ENCODE results near the gene RASL12. TPM values are rescaled to one million over a fixed set of nuclear protein-coding genes. Genes with fewer than 3 reads are reported as not detected.

RASL12 gene
- total RNA-seq, 1 donor from 2014 or later = not detected

GRCh38 chr15:65087411-65087810, 19.6 kb upstream of the RASL12 start:
- no peak overlapping the region for H3K27ac Mint-ChIP-seq
- peaks cover 13% of the 10 kb centered on the region for H3K27me3 Mint-ChIP-seq (ENCODE audit: insufficient read depth)
- no peaks in the 10 kb centered on the region for H3K9me3 Mint-ChIP-seq
- H3K4me1 Mint-ChIP-seq (ENCODE audit: low read depth) = peaks cover 6% of the 10 kb centered on the region
- intact Hi-C loops (cut with micrococcal nuclease) = no loop called here
- DNase-seq (ENCODE audit: low spot score) = no peak
- H3K4me3 Mint-ChIP-seq = no peak overlapping the region
- H3K36me3 Mint-ChIP-seq (ENCODE audit: low read depth) = no peaks in the 10 kb centered on the region

- no peak for DNase-seq (ENCODE audit: low spot score)
- peaks cover 12% of the 10 kb centered on the region for H3K4me1 Mint-ChIP-seq (ENCODE audit: low read depth)
- intact Hi-C loops (cut with micrococcal nuclease) = no loop called here
These were observed 18.9 kb upstream of the RASL12 start for GRCh38 chr15:65086680-65087111.

GRCh38 chr15:65085990-65086679, 18.3 kb upstream of the RASL12 start:
- H3K4me3 Mint-ChIP-seq = no peak overlapping the region
- H3K36me3 Mint-ChIP-seq (ENCODE audit: low read depth) = no peaks in the 10 kb centered on the region
- intact Hi-C loops (cut with micrococcal nuclease) = no loop called here
- H3K27ac Mint-ChIP-seq = no peak overlapping the region
- H3K27me3 Mint-ChIP-seq (ENCODE audit: insufficient read depth) = peaks cover 20% of the 10 kb centered on the region
- H3K4me1 Mint-ChIP-seq (ENCODE audit: low read depth) = peaks cover 12% of the 10 kb centered on the region
- no peak for DNase-seq (ENCODE audit: low spot score)
- no peaks in the 10 kb centered on the region for H3K9me3 Mint-ChIP-seq

More at GRCh38 chr15:65086680-65087111, 18.9 kb upstream of the RASL12 start:
- Mint-ChIP-seq H3K9me3 (no peaks in the 10 kb centered on the region), H3K36me3 (ENCODE audit: low read depth) (no peaks in the 10 kb centered on the region), H3K27me3 (ENCODE audit: insufficient read depth) (peaks cover 18% of the 10 kb centered on the region), H3K27ac (no peak overlapping the region), H3K4me3 (no peak overlapping the region)

DNA sequence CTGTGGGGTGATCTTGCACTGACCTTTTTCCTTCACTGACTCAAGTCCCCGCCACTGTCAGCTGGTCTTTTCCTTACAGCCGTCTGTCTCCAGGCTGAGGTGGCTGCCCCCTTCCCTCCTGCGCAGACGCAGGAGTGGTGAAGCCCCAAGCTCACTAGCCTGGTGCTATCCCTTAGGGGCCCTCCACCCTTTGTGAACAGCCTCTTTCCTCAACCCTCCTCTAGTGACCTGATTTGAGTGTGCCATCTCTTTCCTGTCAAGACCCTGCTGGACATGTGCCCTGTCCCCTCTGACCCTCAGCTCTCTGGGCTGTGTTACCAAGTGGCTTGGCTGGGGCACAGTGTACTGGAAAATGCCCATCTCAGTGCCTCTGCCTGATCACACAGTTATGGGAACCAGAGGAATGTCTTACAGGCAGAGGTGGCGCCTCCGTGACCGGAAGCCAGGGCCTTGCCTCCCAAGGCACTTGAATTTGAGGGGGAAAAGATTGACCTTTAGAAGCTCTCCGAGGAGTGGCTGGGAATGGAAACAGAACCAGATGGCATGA, 17.5 kb upstream of the RASL12 start:
- intact Hi-C loops (cut with micrococcal nuclease) = no loop called here
- H3K4me3 Mint-ChIP-seq = no peak overlapping the region
- H3K9me3 Mint-ChIP-seq = no peaks in the 10 kb centered on the region
- peaks cover 27% of the 10 kb centered on the region for H3K27me3 Mint-ChIP-seq (ENCODE audit: insufficient read depth)
- no peak for DNase-seq (ENCODE audit: low spot score)
- H3K27ac Mint-ChIP-seq = no peak overlapping the region
- no peaks in the 10 kb centered on the region for H3K36me3 Mint-ChIP-seq (ENCODE audit: low read depth)
- H3K4me1 Mint-ChIP-seq (ENCODE audit: low read depth) = peaks cover 12% of the 10 kb centered on the region

- H3K4me1 Mint-ChIP-seq (ENCODE audit: low read depth) = peaks cover 12% of the 10 kb centered on the region
- no peak for DNase-seq (ENCODE audit: low spot score)
- H3K4me3 Mint-ChIP-seq = no peak overlapping the region
- no peaks in the 10 kb centered on the region for H3K36me3 Mint-ChIP-seq (ENCODE audit: low read depth)
- no peaks in the 10 kb centered on the region for H3K9me3 Mint-ChIP-seq
- H3K27me3 Mint-ChIP-seq (ENCODE audit: insufficient read depth) = peaks cover 27% of the 10 kb centered on the region
- intact Hi-C loops (cut with micrococcal nuclease) = no loop called here
- H3K27ac Mint-ChIP-seq = no peak overlapping the region
These were observed 16.9 kb upstream of the RASL12 start for GRCh38 chr15:65084500-65085206.

DNA sequence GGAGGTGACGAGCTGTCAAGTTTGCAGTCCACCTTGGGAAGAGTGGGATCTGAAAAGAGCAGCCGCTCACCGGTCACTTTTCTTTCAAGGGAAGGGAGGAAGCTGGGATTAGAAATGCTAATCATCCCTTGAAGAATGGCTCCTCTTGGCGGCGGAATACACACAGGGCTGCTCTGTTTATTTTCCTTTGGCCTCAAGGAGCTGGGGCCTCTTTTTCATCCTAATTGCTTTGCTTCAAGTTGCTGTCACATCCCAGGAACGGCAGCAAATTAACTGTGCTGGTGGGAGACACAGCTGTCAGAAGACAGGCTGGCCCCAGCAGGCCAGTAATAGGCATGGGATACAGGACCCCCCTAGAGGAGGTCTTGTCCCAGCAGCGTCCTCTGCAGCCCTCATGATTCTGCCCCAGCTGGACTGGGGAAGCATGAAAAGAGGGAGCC, 15.5 kb upstream of the RASL12 start:
- H3K4me3 Mint-ChIP-seq = no peak overlapping the region
- H3K9me3 Mint-ChIP-seq = no peaks in the 10 kb centered on the region
- no peak overlapping the region for H3K27ac Mint-ChIP-seq
- no peak for DNase-seq (ENCODE audit: low spot score)
- intact Hi-C loops (cut with micrococcal nuclease) = no loop called here
- peaks cover 36% of the 10 kb centered on the region for H3K27me3 Mint-ChIP-seq (ENCODE audit: insufficient read depth)
- no peaks in the 10 kb centered on the region for H3K36me3 Mint-ChIP-seq (ENCODE audit: low read depth)
- peaks cover 12% of the 10 kb centered on the region for H3K4me1 Mint-ChIP-seq (ENCODE audit: low read depth)

DNA sequence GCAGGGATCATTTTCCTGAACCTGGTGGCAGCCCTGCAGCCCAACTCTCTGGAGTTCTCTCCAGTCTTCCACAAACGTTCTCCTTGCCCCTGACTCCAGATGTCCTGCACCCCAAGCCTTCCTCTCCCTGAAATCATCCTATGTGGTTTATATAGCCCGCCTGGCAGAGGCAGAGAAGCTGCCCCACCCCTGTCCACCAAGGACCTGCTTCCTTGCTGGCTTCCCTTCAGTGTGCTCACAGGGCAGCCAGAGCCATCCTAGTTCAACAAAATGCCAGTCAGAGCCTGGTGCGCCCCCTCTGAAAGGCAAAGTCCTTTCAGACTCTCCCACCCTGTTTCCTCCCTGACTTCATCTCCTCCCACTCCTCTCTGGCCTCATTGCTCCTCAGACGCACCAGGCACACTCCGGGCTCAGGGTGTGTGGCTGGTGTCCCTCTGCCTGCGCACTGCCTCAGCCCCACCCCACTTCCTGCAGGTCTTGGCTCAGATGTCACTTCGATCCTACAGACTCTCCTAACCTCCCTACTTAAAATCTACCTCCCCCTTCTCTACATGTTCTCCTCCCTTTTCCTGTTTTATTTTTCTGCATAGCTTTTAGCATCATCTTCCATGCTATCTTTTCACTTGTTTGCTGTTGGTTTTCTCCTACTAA, 14.6 kb upstream of the RASL12 start:
- H3K4me1 Mint-ChIP-seq (ENCODE audit: low read depth) = peaks cover 17% of the 10 kb centered on the region
- H3K27me3 Mint-ChIP-seq (ENCODE audit: insufficient read depth) = peaks cover 43% of the 10 kb centered on the region

DNA sequence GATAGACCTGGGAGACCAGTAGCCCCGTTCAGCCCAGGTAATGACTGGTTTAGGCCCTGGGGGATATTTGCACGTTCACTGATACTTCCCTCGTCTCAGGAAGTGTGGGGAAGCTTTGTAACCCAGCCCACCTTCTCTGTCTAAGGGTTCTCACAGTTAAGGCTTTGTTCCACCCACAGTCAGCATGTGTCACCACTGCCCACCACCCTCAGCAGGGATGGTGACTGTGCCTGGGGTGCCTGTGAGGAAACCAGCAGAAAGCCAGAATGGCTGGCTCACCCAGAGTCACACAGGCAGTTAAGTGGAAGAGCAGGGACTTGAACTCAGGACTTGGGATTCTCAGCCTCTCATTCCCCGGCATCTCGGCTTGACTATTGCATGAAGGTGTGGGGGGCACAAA, 14.0 kb upstream of the RASL12 start:
- H3K36me3 Mint-ChIP-seq (ENCODE audit: low read depth) = no peaks in the 10 kb centered on the region
- peaks cover 43% of the 10 kb centered on the region for H3K27me3 Mint-ChIP-seq (ENCODE audit: insufficient read depth)
- no peak for DNase-seq (ENCODE audit: low spot score)
- H3K4me3 Mint-ChIP-seq = no peak overlapping the region
- intact Hi-C loops (cut with micrococcal nuclease) = no loop called here
- H3K9me3 Mint-ChIP-seq = no peaks in the 10 kb centered on the region
- peaks cover 17% of the 10 kb centered on the region for H3K4me1 Mint-ChIP-seq (ENCODE audit: low read depth)
- no peak overlapping the region for H3K27ac Mint-ChIP-seq

More for the DNA sequence above, 14.6 kb upstream of the RASL12 start:
- intact Hi-C loops (cut with micrococcal nuclease) = no loop called here
- no peak for DNase-seq (ENCODE audit: low spot score)
- H3K9me3 Mint-ChIP-seq = no peaks in the 10 kb centered on the region
- H3K27ac Mint-ChIP-seq = peak overlapping the region; percentile 45
- H3K4me3 Mint-ChIP-seq = no peak overlapping the region
- H3K36me3 Mint-ChIP-seq (ENCODE audit: low read depth) = no peaks in the 10 kb centered on the region

DNA sequence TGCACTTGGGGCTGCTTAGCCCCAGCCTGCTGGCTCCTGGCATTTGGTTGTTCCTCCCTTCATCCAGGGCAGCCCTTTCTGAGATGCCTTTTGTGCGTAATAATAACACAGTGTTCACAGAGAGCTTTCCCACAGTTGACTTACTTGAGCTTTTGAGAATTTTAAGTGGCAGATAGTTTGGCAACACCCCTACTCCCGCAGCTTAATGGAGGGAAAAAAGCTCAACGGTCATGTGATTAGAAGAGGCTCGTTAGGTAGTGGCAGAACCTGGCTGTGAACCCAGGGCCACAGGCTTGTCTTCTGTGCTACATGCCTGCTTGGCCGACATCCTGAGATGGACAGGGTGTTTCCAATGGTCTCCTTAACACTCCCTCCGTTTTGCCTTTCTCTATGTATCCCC, 13.5 kb upstream of the RASL12 start:
- Mint-ChIP-seq H3K4me3 (no peak overlapping the region), H3K9me3 (no peaks in the 10 kb centered on the region), H3K27ac (no peak overlapping the region), H3K4me1 (ENCODE audit: low read depth) (peaks cover 17% of the 10 kb centered on the region), H3K36me3 (ENCODE audit: low read depth) (no peaks in the 10 kb centered on the region), H3K27me3 (ENCODE audit: insufficient read depth) (peaks cover 43% of the 10 kb centered on the region)
- intact Hi-C loops (cut with micrococcal nuclease) = no loop called here
- DNase-seq (ENCODE audit: low spot score) = no peak

GRCh38 chr15:65079580-65079979, 11.8 kb upstream of the RASL12 start:
- Mint-ChIP-seq H3K4me1 (ENCODE audit: low read depth) (peaks cover 17% of the 10 kb centered on the region), H3K27ac (no peak overlapping the region), H3K27me3 (ENCODE audit: insufficient read depth) (peaks cover 37% of the 10 kb centered on the region), H3K9me3 (no peaks in the 10 kb centered on the region), H3K36me3 (ENCODE audit: low read depth) (no peaks in the 10 kb centered on the region), H3K4me3 (no peak overlapping the region)
- DNase-seq (ENCODE audit: low spot score) = no peak
- intact Hi-C loops (cut with micrococcal nuclease) = loop anchor here (2.0 kb wide), 1 partner anchor 25 kb away; no protein-coding TSS in a partner anchor

DNA sequence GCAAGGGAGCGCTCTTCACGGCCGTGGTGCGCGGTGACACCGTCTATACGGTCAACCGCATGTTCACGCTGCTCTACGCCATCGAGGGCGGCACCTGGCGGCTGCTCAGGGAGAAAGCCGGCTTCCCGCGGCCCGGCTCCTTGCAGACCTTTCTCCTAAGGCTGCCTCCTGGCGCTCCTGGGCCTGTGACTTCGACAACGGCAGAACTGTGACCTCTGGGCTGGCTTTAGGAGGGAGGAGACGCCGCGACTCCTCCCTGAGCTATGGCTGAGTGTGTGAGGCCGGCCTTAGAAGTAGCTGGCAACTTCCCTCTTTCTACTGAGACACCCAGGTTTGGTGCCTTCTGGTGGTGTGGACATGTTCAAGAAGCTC, 10.2 kb upstream of the RASL12 start:
- Mint-ChIP-seq H3K9me3 (no peaks in the 10 kb centered on the region), H3K27ac (no peak overlapping the region), H3K4me1 (ENCODE audit: low read depth) (peaks cover 16% of the 10 kb centered on the region), H3K4me3 (no peak overlapping the region), H3K36me3 (ENCODE audit: low read depth) (no peaks in the 10 kb centered on the region), H3K27me3 (ENCODE audit: insufficient read depth) (peaks cover 34% of the 10 kb centered on the region)
- intact Hi-C loops (cut with micrococcal nuclease) = loop anchor here (1.0 to 2.0 kb wide), 2 partner anchors 23 to 45 kb away; no protein-coding TSS in a partner anchor
- peak; percentile 29 for DNase-seq (ENCODE audit: low spot score)

GRCh38 chr15:65077291-65077980, 9.6 kb upstream of the RASL12 start:
- Mint-ChIP-seq H3K4me1 (ENCODE audit: low read depth) (peaks cover 10% of the 10 kb centered on the region), H3K36me3 (ENCODE audit: low read depth) (no peaks in the 10 kb centered on the region), H3K4me3 (no peak overlapping the region), H3K9me3 (no peaks in the 10 kb centered on the region), H3K27ac (no peak overlapping the region), H3K27me3 (ENCODE audit: insufficient read depth) (peaks cover 30% of the 10 kb centered on the region)
- intact Hi-C loops (cut with micrococcal nuclease) = no loop called here
- DNase-seq (ENCODE audit: low spot score) = no peak

Data from activated T-helper 1 cell treated with anti-CD3 and anti-CD28 coated beads, Interleukin-12 subunit alpha, Interleukin-12 subunit beta, Interleukin-2, Interleukin-4 antibody, amounts not matched to agents 30 ng/mL and 10 ng/mL and 1 ng/mL, durations not matched to agents 14 hours and 24 hours and 36 hours (primary cell).